ENCODE results near the gene UBTD2.
"Not testable (repeated sequence)": the region's sequence is repeated elsewhere in the genome, so short reads cannot be mapped to it uniquely, and the experiment has no call there.

The UBTD2 gene

DNA sequence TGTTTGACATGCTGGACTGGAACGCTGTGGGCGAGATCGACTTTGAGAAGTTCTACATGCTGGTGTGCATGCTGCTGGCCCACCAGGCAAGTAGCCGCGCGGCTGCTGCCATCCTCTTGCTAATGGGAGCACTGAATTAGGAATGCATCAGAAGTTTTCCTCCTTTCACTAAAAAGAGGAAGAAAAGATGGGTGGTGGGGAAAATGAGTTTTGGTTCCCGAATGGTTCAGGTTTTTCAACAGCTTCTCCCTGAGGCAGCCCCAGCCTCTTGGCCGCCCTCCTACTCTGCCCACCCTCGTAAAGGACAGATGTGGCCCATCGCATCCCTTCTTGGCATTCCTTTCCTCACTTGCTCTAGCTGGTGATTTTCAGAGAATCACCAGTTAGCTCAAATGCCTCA lies 84.1 kb downstream of the UBTD2 start:
- no peak overlapping the region for H3K4me3 ChIP-seq (ENCODE audit: low read depth, low read length)
- TF ChIP-seq, protein P1, sequence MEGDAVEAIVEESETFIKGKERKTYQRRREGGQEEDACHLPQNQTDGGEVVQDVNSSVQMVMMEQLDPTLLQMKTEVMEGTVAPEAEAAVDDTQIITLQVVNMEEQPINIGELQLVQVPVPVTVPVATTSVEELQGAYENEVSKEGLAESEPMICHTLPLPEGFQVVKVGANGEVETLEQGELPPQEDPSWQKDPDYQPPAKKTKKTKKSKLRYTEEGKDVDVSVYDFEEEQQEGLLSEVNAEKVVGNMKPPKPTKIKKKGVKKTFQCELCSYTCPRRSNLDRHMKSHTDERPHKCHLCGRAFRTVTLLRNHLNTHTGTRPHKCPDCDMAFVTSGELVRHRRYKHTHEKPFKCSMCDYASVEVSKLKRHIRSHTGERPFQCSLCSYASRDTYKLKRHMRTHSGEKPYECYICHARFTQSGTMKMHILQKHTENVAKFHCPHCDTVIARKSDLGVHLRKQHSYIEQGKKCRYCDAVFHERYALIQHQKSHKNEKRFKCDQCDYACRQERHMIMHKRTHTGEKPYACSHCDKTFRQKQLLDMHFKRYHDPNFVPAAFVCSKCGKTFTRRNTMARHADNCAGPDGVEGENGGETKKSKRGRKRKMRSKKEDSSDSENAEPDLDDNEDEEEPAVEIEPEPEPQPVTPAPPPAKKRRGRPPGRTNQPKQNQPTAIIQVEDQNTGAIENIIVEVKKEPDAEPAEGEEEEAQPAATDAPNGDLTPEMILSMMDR (IDR thresholded peaks at IDR 0.05; ENCODE audit: insufficient read depth, low read depth, low read length, missing control alignments): no peak
- no peak for DNase-seq (ENCODE audit: low read depth)

DNA sequence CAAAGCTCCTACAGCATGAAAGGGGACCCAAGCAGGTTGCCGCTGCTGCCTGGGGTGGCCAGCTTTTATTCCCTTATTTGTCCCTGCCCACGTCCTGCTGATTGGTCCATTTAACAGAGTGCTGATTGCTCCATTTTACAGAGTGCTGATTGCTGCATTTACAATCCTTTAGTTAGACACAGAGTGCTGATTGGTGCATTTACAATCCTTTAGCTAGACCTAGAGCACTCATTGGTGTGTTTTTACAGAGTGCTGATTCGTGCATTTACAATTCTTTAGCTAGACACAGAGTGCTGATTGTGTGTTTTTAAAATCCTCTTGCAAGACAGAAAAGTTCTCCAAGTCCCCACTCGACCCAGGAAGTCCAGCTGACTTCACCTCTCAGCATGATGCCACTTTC lies 85.8 kb downstream of the UBTD2 start:
- H3K4me3 ChIP-seq (ENCODE audit: low read depth, low read length); DNase-seq (ENCODE audit: low read depth): not testable (repeated sequence)

DNA sequence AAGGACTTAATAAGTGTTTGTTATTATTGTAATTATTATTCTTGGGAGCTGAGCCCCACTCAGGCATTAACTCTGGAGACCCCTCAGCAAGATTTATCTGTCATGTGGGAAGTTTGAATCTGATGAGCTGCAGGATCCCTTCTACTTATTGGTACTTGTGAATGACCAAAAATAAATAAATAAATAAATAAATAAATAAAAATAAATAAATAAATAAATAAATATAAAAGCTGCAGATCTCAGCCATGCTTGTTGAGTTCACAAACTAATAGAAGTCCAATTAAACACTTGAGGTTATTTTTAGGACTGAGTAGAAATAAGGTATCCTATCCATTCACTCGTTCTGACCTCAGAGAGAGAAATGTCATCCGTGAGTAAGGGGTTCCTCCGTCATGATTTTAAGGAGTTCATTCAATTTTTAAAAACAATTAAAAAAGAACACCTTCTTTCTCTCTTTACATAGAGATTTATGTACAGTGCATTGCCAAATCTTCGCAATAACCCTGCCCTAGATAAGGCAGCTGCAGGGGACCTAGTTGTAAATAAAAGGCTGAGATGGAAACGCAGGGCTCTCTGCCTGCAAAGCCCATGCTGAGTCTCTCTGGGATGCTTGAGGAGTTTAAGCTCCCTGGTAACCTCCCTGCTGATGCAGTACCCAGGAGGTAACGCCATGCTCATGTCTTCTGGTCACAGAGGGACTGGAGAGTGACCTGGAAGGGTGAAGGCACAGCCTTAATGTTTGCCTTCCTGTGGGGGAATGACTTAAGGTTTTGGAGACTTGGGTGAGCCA lies 88.4 kb downstream of the UBTD2 start:
- DNase-seq (ENCODE audit: low read depth): no peak
- TF ChIP-seq, protein P1 (IDR thresholded peaks at IDR 0.05; ENCODE audit: insufficient read depth, low read depth, low read length, missing control alignments): no peak
- H3K4me3 ChIP-seq (ENCODE audit: low read depth, low read length): no peak overlapping the region

DNA sequence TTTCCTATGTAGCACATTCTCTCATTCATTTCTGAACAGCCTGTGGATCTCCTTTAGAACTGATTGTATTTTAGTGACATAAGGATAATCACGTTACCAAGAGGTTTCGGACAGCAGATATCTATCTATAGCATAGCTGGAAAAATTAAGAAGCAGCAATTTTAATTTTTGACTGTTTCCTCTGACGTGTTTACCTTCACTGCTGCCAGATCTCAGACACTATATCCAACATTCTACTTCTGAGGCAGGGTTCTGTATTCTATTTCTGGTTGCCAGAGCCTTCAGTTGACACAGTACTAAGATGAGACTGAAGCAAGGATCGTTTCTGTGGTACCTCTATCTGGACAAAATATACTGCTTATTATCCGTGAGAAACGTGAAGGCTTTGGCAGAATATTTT lies 89.7 kb downstream of the UBTD2 start, which contains the start of gene EFCAB9:
Gene EFCAB9 (plus strand): TSS at position 301 of the 400 bp plus-strand sequence. CDS start 1 bp downstream, at position 302.
- no peak within 1 kb of the TSS for H3K4me3 ChIP-seq (ENCODE audit: low read depth, low read length)
- TF ChIP-seq, protein P1 (IDR thresholded peaks at IDR 0.05; ENCODE audit: insufficient read depth, low read depth, low read length, missing control alignments): no peak
- DNase-seq (ENCODE audit: low read depth): no peak

DNA sequence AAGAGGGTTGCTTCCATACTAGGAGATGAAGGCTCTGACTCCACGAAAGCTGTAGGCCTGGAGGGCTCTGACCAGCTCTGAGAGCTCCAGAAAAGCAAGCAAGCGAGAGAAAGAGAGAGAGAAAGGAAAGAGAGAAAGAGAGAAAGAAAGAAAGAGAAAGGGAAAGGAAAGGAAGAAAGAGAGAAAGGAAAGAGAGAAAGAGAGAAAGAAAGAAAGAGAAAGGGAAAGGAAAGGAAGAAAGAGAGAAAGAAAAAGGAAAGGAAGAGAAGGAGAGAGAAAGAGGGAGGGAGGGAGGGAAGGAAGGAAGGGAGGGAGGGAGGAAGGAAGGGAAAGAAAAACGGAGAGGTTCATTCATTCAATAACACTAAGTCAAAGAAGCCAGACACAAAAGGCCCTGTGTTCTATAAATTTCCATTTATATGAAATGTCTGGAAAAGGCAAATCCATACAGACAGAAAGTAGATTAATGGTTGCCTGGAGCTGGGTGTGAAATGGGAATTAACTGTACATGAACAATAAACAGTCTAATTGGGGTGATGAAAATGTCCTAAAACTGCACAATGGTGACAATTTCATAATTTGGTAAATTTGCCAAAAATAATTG lies 93.8 kb downstream of the UBTD2 start:
- TF ChIP-seq, protein P1 (IDR thresholded peaks at IDR 0.05; ENCODE audit: insufficient read depth, low read depth, low read length, missing control alignments): no peak
- no peak for DNase-seq (ENCODE audit: low read depth)
- H3K4me3 ChIP-seq (ENCODE audit: low read depth, low read length): no peak overlapping the region

DNA sequence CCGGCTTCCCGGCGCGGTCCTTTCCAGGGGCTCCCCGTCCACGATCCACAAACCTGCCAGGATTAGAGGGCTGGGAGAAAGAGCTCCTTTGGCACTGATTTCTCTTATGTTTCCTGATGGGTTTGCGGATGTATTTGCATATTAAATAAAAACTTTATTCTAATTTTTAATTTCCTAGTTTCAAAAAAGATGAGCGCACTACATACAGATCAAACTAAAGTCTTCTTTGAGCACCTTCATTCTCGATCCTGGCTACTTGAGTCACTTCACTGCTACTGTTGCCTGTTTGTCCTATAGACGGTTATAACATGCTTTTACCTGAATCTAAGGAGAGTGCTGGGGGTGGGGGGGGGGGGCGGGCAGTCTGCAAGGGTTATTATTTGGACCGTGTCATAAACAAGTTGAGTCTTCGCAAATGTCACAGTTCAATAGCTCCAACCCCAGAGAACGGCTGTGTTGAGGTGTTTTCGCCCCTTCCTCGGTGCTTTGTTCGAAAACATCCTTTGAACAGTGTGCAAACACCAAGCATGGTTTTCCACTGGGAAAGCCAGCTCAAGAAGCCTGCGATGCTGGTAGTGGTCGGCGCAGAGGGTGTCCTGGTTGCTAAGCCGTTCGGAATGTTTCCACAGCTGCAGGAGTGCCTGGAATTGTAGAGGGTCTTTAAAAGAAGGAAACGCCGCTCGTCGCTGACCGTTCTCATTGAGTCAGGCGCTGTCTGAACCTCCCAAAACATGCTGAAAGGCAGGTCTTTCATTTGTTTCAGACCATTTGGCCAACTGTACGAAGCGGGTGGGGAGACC lies 94.5 kb downstream of the UBTD2 start:
- H3K4me3 ChIP-seq (ENCODE audit: low read depth, low read length): peak overlapping the region; percentile 92
- TF ChIP-seq, protein P1 (IDR thresholded peaks at IDR 0.05; ENCODE audit: insufficient read depth, low read depth, low read length, missing control alignments): no peak
- no peak for DNase-seq (ENCODE audit: low read depth)

All from GM12865 (cell line).